22Rv1 (cell line): Measurements from ENCODE around the gene KLC1.

ENCODE experiments used
- CTCF ChIP-seq: fragments of 450-650 bp; IDR thresholded peaks from 2 replicates; pipeline ENCODE4 v1.5.1; 2017; ENCODE audit warnings: mild to moderate bottlenecking
- ZFX ChIP-seq: fragments of 450-650 bp; IDR thresholded peaks from 2 replicates; pipeline ENCODE4 v1.6.1; 2017; ENCODE audit warnings: antibody characterized with exemption, borderline replicate concordance

GRCh38 chr14:103696070-103696402 lies 67.0 kb downstream of the KLC1 start:
- TF ChIP-seq CTCF (no peak), ZFX (no peak)
